Parathyroid adenoma (tissue), 2 donors: ENCODE results near the gene TBC1D22A.

Experiments
- H2AFZ ChIP-seq: fragments of 300-600 bp; sonication (generic); one replicate; pipeline ENCODE4 v1.7.0; 2017; ENCODE audit warnings: antibody characterized with exemption, mild to moderate bottlenecking
- H3K27ac ChIP-seq: fragments of 300-600 bp; sonication (generic); one replicate; pipeline ENCODE4 v1.7.0; 2017
- H3K27me3 ChIP-seq: fragments of 300-600 bp; sonication (generic); one replicate; pipeline ENCODE4 v1.7.0; 2017; ENCODE audit warnings: low read length; ENCODE audit not compliant: control insufficient read depth, insufficient read depth
- H3K36me3 ChIP-seq: fragments of 300-600 bp; sonication (generic); one replicate; pipeline ENCODE4 v1.7.0; 2017; ENCODE audit warnings: low read length; ENCODE audit not compliant: control insufficient read depth, insufficient read depth
- H3K4me1 ChIP-seq: fragments of 300-600 bp; sonication (generic); one replicate; pipeline ENCODE4 v1.7.0; 2017; ENCODE audit warnings: control low read depth
- H3K4me2 ChIP-seq: fragments of 300-600 bp; sonication (generic); one replicate; pipeline ENCODE4 v1.7.0; 2017; ENCODE audit warnings: low read length
- H3K4me3 ChIP-seq: fragments of 300-600 bp; sonication (generic); one replicate; pipeline ENCODE4 v1.7.0; 2017; ENCODE audit warnings: low read depth, low read length
- H3K79me2 ChIP-seq: fragments of 300-600 bp; sonication (generic); one replicate; pipeline ENCODE4 v1.7.0; 2017; ENCODE audit warnings: control low read depth
- H3K9ac ChIP-seq: fragments of 300-600 bp; sonication (generic); one replicate; pipeline ENCODE4 v1.7.0; 2017; ENCODE audit warnings: mild to moderate bottlenecking
- H3K9me3 ChIP-seq: fragments of 300-600 bp; sonication (generic); one replicate; pipeline ENCODE4 v1.7.0; 2017; ENCODE audit warnings: low read length; ENCODE audit not compliant: control insufficient read depth
- CTCF ChIP-seq: fragments of 300-600 bp; sonication (generic); IDR thresholded peaks from one replicate; pipeline ENCODE4 v1.7.0; 2017; ENCODE audit warnings: antibody characterized with exemption, mild to moderate bottlenecking
- donor health status: primary hyperparathyroidism.

Gene TBC1D22A

GRCh38 chr22:46723882-46724281, 38.6 kb upstream of the TBC1D22A start:
- H3K4me2 ChIP-seq, result no peak overlapping the region
- H3K9ac ChIP-seq, result no peak overlapping the region
- H2AFZ ChIP-seq, result no peak overlapping the region
- H3K36me3 ChIP-seq, result no peaks in the 10 kb centered on the region
- peaks cover 2% of the 10 kb centered on the region for H3K79me2 ChIP-seq
- no peaks in the 10 kb centered on the region for H3K9me3 ChIP-seq
- no peak for TF ChIP-seq CTCF
- no peaks in the 10 kb centered on the region for H3K4me1 ChIP-seq
- no peak overlapping the region for H3K4me3 ChIP-seq
- no peak overlapping the region for H3K27ac ChIP-seq
- H3K27me3 ChIP-seq, result no peaks in the 10 kb centered on the region

GRCh38 chr22:46725096-46725495, 37.4 kb upstream of the TBC1D22A start:
- H3K36me3 ChIP-seq, result no peaks in the 10 kb centered on the region
- no peak overlapping the region for H3K4me3 ChIP-seq
- no peaks in the 10 kb centered on the region for H3K9me3 ChIP-seq
- H3K27me3 ChIP-seq, result no peaks in the 10 kb centered on the region
- no peaks in the 10 kb centered on the region for H3K4me1 ChIP-seq
- H3K4me2 ChIP-seq, result no peak overlapping the region
- no peak overlapping the region for H3K27ac ChIP-seq
- no peak overlapping the region for H2AFZ ChIP-seq
- TF ChIP-seq CTCF, result no peak
- H3K79me2 ChIP-seq, result peaks cover 2% of the 10 kb centered on the region
- H3K9ac ChIP-seq, result no peak overlapping the region

GRCh38 chr22:46726066-46726985, 36.1 kb upstream of the TBC1D22A start:
- no peak overlapping the region for H3K4me3 ChIP-seq
- H3K4me1 ChIP-seq, result no peaks in the 10 kb centered on the region
- no peak overlapping the region for H2AFZ ChIP-seq
- H3K36me3 ChIP-seq, result no peaks in the 10 kb centered on the region
- H3K27me3 ChIP-seq, result no peaks in the 10 kb centered on the region
- no peaks in the 10 kb centered on the region for H3K9me3 ChIP-seq
- no peak for TF ChIP-seq CTCF
- H3K9ac ChIP-seq, result no peak overlapping the region
- no peak overlapping the region for H3K27ac ChIP-seq
- H3K4me2 ChIP-seq, result no peak overlapping the region
- H3K79me2 ChIP-seq, result peaks cover 2% of the 10 kb centered on the region

- Histone ChIP-seq H3K4me2 (no peak overlapping the region), H3K27me3 (no peaks in the 10 kb centered on the region), H2AFZ (no peak overlapping the region), H3K9me3 (no peaks in the 10 kb centered on the region), H3K9ac (no peak overlapping the region), H3K4me1 (peaks cover 3% of the 10 kb centered on the region), H3K79me2 (peaks cover 2% of the 10 kb centered on the region), H3K4me3 (no peak overlapping the region), H3K36me3 (no peaks in the 10 kb centered on the region), H3K27ac (no peak overlapping the region)
- TF ChIP-seq CTCF, result no peak
Measured at GRCh38 chr22:46726986-46727317, 35.5 kb upstream of the TBC1D22A start.
